Heart left ventricle (tissue), 16 donors: ENCODE data around the gene HIVEP1. TPM values are rescaled to one million over a fixed set of nuclear protein-coding genes. Genes with fewer than 3 reads are reported as not detected.

Experiments used
- ATAC-seq, 4 donors: fragments of 200-7000 bp; cut with Tn5 transposase; one replicate each; pipeline ENCODE4 v1.9.1; 2020 to 2022; ENCODE audit warnings: moderate library complexity in 4 of 4, mild to moderate bottlenecking in 3 of 4, moderate number of reproducible peaks in 1 of 4
- DNase-seq, 5 donors: peaks; one replicate each; pipeline ENCODE4 v3.0.0-alpha.2; 2020
- H3K27ac ChIP-seq, 12 donors: fragments of 200-600 bp; sonication (generic) in 4 of 12; one replicate each; pipeline versions ENCODE4 v1.5.0 to v1.8.0; 2016 to 2022; ENCODE audit warnings: mild to moderate bottlenecking in 2 of 12
- H3K27me3 ChIP-seq, 9 donors: fragments of 200-600 bp; sonication (generic) in 2 of 9; one replicate each; pipeline versions ENCODE4 v1.5.1 to v1.8.0; 2016 to 2022; ENCODE audit warnings: mild to moderate bottlenecking in 3 of 9
- H3K36me3 ChIP-seq, 9 donors: fragments of 200-600 bp; sonication (generic) in 2 of 9; one replicate each; pipeline versions ENCODE4 v1.5.0 to v1.8.0; 2018 to 2022; ENCODE audit warnings: mild to moderate bottlenecking in 2 of 9
- H3K4me1 ChIP-seq, 12 donors: fragments of 200-600 bp; sonication (generic) in 4 of 12; one replicate each; pipeline versions ENCODE4 v1.5.0 to v1.8.0; 2016 to 2022; ENCODE audit warnings: mild to moderate bottlenecking in 3 of 12
- H3K4me3 ChIP-seq, 12 donors: fragments of 200-600 bp; sonication (generic) in 4 of 12; one replicate each; pipeline versions ENCODE4 v1.5.0 to v1.8.0; 2017 to 2022; ENCODE audit warnings: mild to moderate bottlenecking in 9 of 12, moderate library complexity in 4 of 12
- H3K9me3 ChIP-seq, 12 donors: fragments of 200-600 bp; sonication (generic) in 4 of 12; one replicate each; pipeline versions ENCODE4 v1.5.0 to v1.8.0; 2016 to 2022; ENCODE audit warnings: mild to moderate bottlenecking in 1 of 12
- POLR2A ChIP-seq, 2 donors: fragments of 450-650 bp; IDR thresholded peaks; one replicate each; pipeline ENCODE4 v1.6.1; 2017; ENCODE audit warnings: antibody characterized with exemption in 2 of 2, mild to moderate bottlenecking in 2 of 2, moderate library complexity in 2 of 2
- WGBS, 4 donors: extraction: QIAGEN DNeasy Blood & Tissue Kit in 2 of 4; methylation state at CpG; one replicate each; pipeline versions ENCODE4 v1.1.5 to v1.1.7; 2013 to 2018; 5-methylcytosine and 5-hydroxymethylcytosine counted together
- intact Hi-C, 10 donors: fragments of 100-400 bp; cut with DNase I; formaldehyde crosslinking; loops; one replicate each; pipeline versions ENCODE4 v1.11.1 to v1.14.2; 2022
- polyA plus RNA-seq, 2 donors: library from polyadenylated mRNA; stranded (reverse); fragments of 200-250 nt; gene quantifications; one replicate each; pipeline ENCODE4 v1.2.3, GENCODE V29; 2013
- total RNA-seq, 9 donors: library from RNA; depleted of rRNA in 2 of 9; stranded (reverse); fragments of >200 nt in 2 of 9; fragmentation: NEBNext Ultra II Directional in 3 of 9; extraction: Animal tissue kit (Norgen Biotek cat#: 25700) in 3 of 9; gene quantifications; one replicate each; pipeline versions ENCODE4 v1.1.0 to v1.2.4, GENCODE V29; 2016 to 2023
- TF ChIP-seq, protein P1 (sequence below), 12 donors: fragments of 200-600 bp; sonication (generic) in 4 of 12; IDR thresholded peaks; one replicate each; pipeline versions ENCODE4 v1.5.0 to v1.8.0; 2018 to 2022; ENCODE audit warnings: antibody characterized with exemption in 12 of 12, mild to moderate bottlenecking in 5 of 12
- donor health status: ischemic (EF 13 %, LVEDD 7.1; RV severe dilation, severe dysfunction).
- donor health status: healthy with polysubstance abuse.
- donor health status: DM: no; HTN: yes; CAD: no.
- donor health status: DM: no; HTN: no; CAD: no.
- donor health status: ischemic (EF 25% LVEDD 6.9; RV normal size, moderate dysfunction).
- donor health status: ischemic (EF 25% LVEDD 5.7; RV mildly dilated, moderate dysfunction).
- donor health status: healthy.
- donor health status: DM: yes; HTN: yes; CAD: no.
- donor health status: ischemic (EF 35%, LVEDD 5.7; RV mildly dilated, moderate dysfunction).
- donor health status: nonischemic (EF 11% LVEDD 7.7; RV severe dilation, severe dysfunction).
- donor health status: DM: yes; HTN: yes; CAD: no.
- donor health status: PGD.
- donor health status: ischemic (EF 29% LVEDD 5.4; RV normal size, mild dysfunction).
- donor health status: nonischemic (EF 23%, LVEDD 6.1; RV moderate dilation, normal function).

HIVEP1 gene
- total and polyA plus RNA-seq, 11 donors, result 3.5 to 22.8 (median 12.5) TPM

DNA sequence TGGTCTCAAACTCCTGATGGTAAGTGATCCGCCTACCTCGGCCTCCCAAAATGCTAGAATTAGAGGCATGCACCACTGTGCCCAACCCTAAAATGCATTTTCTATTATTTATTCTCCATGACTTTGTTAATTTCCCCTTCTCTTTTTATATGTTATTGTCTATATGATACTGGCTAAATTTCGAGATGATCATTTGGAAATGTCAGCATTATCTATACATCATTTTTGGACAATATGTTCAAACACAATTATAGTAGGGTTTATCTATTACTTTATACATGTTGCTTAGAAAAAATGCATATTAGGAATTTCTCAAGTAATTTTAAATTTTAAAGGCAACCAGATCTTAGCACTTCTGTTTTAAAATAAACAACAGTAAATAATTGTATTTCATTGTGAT is 34.4 kb upstream of the HIVEP1 start:
- intact Hi-C loops, result no loop called here
- ATAC-seq (no peak), DNase-seq (no peak)
- Histone ChIP-seq H3K36me3 (no peaks in the 10 kb centered on the region), H3K27ac (no peak overlapping the region), H3K9me3 (no peaks in the 10 kb centered on the region), H3K4me1 (peaks cover 0 to 15% (median 0%) of the 10 kb centered on the region in 12 donors), H3K27me3 (no peaks in the 10 kb centered on the region), H3K4me3 (no peak overlapping the region)
- TF ChIP-seq, protein P1, sequence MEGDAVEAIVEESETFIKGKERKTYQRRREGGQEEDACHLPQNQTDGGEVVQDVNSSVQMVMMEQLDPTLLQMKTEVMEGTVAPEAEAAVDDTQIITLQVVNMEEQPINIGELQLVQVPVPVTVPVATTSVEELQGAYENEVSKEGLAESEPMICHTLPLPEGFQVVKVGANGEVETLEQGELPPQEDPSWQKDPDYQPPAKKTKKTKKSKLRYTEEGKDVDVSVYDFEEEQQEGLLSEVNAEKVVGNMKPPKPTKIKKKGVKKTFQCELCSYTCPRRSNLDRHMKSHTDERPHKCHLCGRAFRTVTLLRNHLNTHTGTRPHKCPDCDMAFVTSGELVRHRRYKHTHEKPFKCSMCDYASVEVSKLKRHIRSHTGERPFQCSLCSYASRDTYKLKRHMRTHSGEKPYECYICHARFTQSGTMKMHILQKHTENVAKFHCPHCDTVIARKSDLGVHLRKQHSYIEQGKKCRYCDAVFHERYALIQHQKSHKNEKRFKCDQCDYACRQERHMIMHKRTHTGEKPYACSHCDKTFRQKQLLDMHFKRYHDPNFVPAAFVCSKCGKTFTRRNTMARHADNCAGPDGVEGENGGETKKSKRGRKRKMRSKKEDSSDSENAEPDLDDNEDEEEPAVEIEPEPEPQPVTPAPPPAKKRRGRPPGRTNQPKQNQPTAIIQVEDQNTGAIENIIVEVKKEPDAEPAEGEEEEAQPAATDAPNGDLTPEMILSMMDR (IDR thresholded peaks at IDR 0.05), result no peak
- no peak for TF ChIP-seq POLR2A (IDR thresholded peaks at IDR 0.05)
- 97 to 99% (median 98%) methylated on average over 3 of the region's 3 CpGs for WGBS, 4 donors

GRCh38 chr6:11978169-11978987 is 33.7 kb upstream of the HIVEP1 start:
- ATAC-seq (no peak), DNase-seq (no peak)
- 30 to 74% (median 53%) methylated on average over 1 of the region's 1 CpG for WGBS, 4 donors
- Histone ChIP-seq H3K36me3 (no peaks in the 10 kb centered on the region), H3K27me3 (no peaks in the 10 kb centered on the region), H3K4me1 (peaks cover 0 to 15% (median 0%) of the 10 kb centered on the region in 12 donors), H3K4me3 (no peak overlapping the region), H3K9me3 (no peaks in the 10 kb centered on the region), H3K27ac (no peak overlapping the region)
- intact Hi-C loops, result no loop called here
- no peak for TF ChIP-seq POLR2A (IDR thresholded peaks at IDR 0.05)
- TF ChIP-seq, protein P1 (IDR thresholded peaks at IDR 0.05), result no peak

GRCh38 chr6:11979866-11980265 is 32.2 kb upstream of the HIVEP1 start:
- no peaks in the 10 kb centered on the region for H3K36me3 ChIP-seq
- 95 to 97% (median 97%) methylated on average over 6 of the region's 6 CpGs for WGBS, 4 donors
- DNase-seq (no peak), ATAC-seq (no peak)
- no peak overlapping the region for H3K4me3 ChIP-seq
- TF ChIP-seq POLR2A (IDR thresholded peaks at IDR 0.05), result no peak
- TF ChIP-seq, protein P1 (IDR thresholded peaks at IDR 0.05), result no peak
- no peak overlapping the region for H3K27ac ChIP-seq
- intact Hi-C loops, result no loop called here
- H3K27me3 ChIP-seq, result no peaks in the 10 kb centered on the region
- H3K9me3 ChIP-seq, result no peaks in the 10 kb centered on the region
- peaks cover 0 to 11% (median 0%) of the 10 kb centered on the region in 12 donors for H3K4me1 ChIP-seq

- TF ChIP-seq, protein P1 (IDR thresholded peaks at IDR 0.05), result no peak
- no peak for TF ChIP-seq POLR2A (IDR thresholded peaks at IDR 0.05)
- H3K36me3 ChIP-seq, result no peaks in the 10 kb centered on the region
- H3K4me3 ChIP-seq, result no peak overlapping the region
- H3K9me3 ChIP-seq, result no peaks in the 10 kb centered on the region
- WGBS, 4 donors, result 90 to 92% (median 91%) methylated on average over 5 of the region's 5 CpGs
- intact Hi-C loops, result no loop called here
- H3K27ac ChIP-seq, result no peak overlapping the region
- ATAC-seq (no peak), DNase-seq (no peak)
- H3K27me3 ChIP-seq, result no peaks in the 10 kb centered on the region
- H3K4me1 ChIP-seq, result no peaks in the 10 kb centered on the region
These were observed 28.8 kb upstream of the HIVEP1 start for GRCh38 chr6:11983306-11983705.
